Measurements from ENCODE around the gene MVP.
"Not testable (repeated sequence)": the region's sequence is repeated elsewhere in the genome, so short reads cannot be mapped to it uniquely, and the experiment has no call there.

Gene MVP

DNA sequence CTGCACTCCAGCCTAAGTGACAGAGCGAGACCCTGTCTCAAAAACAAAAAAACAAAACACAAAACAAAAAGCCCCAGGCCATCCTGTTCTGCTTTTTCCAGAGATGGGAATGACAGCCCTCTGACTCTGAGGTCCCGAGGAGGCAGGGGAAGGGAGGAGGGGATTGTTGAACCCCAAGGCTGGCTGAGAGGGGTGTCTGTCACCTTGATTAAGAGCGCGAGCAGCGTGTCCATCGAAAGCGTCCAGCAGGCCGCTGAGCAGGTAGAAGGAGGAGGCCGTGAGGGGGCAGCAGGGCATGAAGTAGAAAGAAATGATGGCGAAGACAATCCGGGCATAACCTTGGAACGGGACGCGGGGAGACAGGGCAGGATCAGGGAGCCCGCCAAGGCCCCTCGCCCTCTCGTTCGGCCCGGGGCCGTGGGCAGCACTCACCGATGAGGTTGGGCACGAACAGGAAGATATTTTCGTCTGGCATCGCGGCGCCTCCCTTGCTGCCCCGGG, 42.2 kb downstream of the MVP start:
- DNase-seq (ENCODE audit: low spot score) = peak; percentile 48
- in situ Hi-C loops (cut with MboI; ENCODE audit: low sequenced_read_pairs, unreplicated experiment) = no loop called here
- TF ChIP-seq, protein P1, sequence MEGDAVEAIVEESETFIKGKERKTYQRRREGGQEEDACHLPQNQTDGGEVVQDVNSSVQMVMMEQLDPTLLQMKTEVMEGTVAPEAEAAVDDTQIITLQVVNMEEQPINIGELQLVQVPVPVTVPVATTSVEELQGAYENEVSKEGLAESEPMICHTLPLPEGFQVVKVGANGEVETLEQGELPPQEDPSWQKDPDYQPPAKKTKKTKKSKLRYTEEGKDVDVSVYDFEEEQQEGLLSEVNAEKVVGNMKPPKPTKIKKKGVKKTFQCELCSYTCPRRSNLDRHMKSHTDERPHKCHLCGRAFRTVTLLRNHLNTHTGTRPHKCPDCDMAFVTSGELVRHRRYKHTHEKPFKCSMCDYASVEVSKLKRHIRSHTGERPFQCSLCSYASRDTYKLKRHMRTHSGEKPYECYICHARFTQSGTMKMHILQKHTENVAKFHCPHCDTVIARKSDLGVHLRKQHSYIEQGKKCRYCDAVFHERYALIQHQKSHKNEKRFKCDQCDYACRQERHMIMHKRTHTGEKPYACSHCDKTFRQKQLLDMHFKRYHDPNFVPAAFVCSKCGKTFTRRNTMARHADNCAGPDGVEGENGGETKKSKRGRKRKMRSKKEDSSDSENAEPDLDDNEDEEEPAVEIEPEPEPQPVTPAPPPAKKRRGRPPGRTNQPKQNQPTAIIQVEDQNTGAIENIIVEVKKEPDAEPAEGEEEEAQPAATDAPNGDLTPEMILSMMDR (IDR thresholded peaks at IDR 0.05; ENCODE audit: borderline replicate concordance, control extremely low read depth, extremely low read depth, insufficient read depth, missing control alignments) = no peak

DNA sequence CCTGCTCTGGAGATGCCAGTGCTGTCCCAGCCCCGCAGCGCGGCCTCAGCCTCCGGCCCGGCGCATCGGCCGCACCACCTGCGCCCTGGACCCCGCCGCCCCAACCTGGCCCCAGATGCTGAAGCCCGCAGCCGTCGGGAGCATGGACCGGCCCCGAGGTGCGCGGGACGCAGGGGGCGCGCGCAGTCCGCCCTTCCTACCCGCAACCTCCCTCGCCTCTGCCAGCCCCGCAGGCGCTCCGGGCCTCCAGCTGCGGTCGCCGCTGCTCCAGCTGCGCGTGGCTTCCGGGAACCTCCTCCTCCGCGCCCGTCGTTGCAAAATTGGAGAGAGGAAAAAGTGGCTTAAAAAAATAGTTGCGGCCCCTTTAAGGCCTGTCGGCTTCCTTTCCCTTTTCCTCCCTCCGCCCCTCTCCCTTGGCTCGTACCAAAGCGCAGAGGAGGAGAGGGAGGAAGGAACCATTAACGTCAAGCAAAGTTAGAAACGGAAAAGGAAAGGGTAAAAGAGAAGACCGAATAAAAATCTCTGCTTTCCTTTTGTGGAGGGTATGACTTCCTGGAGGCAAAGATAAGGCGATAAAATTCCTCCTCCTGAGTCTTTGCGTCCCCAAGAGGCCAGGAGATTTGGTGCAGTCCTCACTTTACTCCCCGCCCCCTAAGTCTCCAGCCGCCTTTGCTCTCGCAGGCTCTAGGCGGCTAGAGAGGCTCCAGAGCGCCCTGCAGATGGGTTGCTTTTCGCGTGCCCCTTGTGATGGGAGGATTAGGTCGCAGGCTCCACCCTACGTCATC, 42.8 kb downstream of the MVP start, which contains the start of gene CDIPT:
CDIPT (minus strand) TSS at position 343 of the 785 bp plus-strand sequence. CDS start 369 bp downstream, outside the sequence.
- in situ Hi-C loops (cut with MboI; ENCODE audit: low sequenced_read_pairs, unreplicated experiment) = no loop called here
- TF ChIP-seq, protein P1 (IDR thresholded peaks at IDR 0.05; ENCODE audit: borderline replicate concordance, control extremely low read depth, extremely low read depth, insufficient read depth, missing control alignments) = peak; percentile 87
- DNase-seq (ENCODE audit: low spot score) = peak; percentile 95

DNA sequence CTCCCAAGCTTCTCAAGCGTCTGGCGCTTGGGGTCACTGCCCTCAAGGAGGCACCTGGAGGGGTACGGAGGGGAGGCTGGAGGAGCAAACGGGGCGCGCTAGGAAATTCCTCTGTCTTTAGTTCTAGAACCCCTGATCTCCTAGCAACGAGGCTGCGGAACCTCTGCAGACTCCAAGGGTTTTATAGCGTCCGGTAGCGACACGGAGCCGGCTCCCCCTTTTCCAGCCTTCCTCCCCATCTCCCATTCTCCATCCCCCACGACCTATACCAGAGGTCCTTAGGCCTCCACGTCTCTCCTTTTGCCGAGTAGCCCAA, 43.4 kb downstream of the MVP start:
- no peak for DNase-seq (ENCODE audit: low spot score)
- in situ Hi-C loops (cut with MboI; ENCODE audit: low sequenced_read_pairs, unreplicated experiment) = no loop called here
- TF ChIP-seq, protein P1 (IDR thresholded peaks at IDR 0.05; ENCODE audit: borderline replicate concordance, control extremely low read depth, extremely low read depth, insufficient read depth, missing control alignments) = no peak

DNA sequence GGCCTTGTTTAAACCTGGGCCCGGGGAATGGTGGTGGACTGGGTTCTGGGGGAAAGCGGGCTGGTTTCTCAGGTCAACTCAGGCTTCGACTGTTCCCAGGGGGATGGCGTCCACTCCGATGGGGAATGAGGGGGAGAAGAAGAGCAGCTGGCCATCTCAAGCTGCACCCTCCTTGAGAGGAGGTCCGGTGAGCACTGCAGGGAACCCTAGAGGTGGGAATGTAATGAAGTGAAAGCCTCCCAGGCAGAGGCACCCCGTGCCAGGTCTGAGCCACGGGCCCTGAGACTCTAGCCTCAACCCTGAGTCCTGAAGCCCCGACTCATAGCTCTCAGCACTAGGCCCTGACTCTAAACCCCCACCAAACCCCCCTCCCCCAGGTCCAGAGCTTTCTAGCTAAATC, 43.9 kb downstream of the MVP start:
- in situ Hi-C loops (cut with MboI; ENCODE audit: low sequenced_read_pairs, unreplicated experiment) = no loop called here
- TF ChIP-seq, protein P1 (IDR thresholded peaks at IDR 0.05; ENCODE audit: borderline replicate concordance, control extremely low read depth, extremely low read depth, insufficient read depth, missing control alignments) = no peak
- DNase-seq (ENCODE audit: low spot score) = no peak

DNA sequence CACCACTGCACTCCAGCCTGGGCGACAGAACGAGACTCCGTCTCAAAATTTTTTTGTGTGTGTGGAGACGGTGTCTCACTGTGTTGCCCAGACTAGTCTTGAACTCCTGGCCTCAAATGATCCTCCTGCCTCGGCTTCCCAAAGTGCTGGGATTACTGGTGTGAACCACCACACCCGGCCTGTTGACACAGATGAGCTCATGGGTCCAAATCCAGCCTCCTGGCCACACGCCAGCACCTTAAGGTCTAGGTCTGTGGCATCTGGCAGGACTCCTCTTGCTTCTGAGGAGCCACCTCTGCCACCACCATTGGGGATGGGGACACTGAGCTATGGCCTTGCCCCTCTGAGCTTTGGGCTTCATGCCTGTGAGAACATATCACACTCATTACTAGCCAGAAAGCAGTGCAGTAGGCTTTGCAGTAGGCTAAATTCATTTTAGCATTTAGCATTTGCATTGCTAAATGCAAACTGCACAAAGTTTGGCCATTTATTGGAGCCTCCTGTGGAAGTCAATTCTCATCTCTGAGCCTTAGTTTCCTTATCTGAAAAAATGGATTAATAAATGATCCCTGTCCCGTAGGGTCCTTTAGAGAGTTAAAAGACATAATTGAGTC, 48.2 kb downstream of the MVP start:
- TF ChIP-seq, protein P1 (IDR thresholded peaks at IDR 0.05; ENCODE audit: borderline replicate concordance, control extremely low read depth, extremely low read depth, insufficient read depth, missing control alignments) = no peak
- in situ Hi-C loops (cut with MboI; ENCODE audit: low sequenced_read_pairs, unreplicated experiment) = no loop called here
- no peak for DNase-seq (ENCODE audit: low spot score)

DNA sequence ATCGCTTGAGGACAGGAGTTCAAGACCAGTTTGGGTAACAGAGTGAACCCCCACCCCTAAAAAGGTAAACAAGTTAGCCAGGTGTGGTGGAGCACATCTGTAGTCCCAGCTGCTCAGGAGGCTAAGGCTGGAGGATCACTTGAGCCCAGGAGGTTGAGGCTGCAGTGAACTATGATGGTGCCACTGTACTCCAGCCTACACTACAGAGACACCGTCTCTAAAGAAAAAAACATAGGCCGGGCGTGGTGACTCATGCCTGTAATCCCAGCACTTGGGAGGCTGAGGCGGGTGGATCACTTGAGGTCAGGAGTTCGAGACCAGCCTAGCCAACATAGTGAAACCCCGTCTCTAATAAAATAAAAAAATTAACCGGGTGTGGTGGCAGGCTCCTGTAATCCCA, 48.8 kb downstream of the MVP start:
- in situ Hi-C loops (cut with MboI; ENCODE audit: low sequenced_read_pairs, unreplicated experiment); DNase-seq (ENCODE audit: low spot score): not testable (repeated sequence)

All from GM13976 (cell line).